ENCODE results near the gene SYCP1. TPM values are rescaled to one million over a fixed set of nuclear protein-coding genes. Genes with fewer than 3 reads are reported as not detected.

SYCP1 gene
- total and polyA plus RNA-seq, 2 experiments from 2014 or later: 0.24 to 0.66 TPM

- DNase-seq (ENCODE audit: low spot score) (no peak), ATAC-seq (no peak)
- Mint-ChIP-seq H3K36me3 (ENCODE audit: low read depth) (peaks cover 15% of the 10 kb centered on the region; the same call in 2 of the 3 replicates), H3K4me3 (no peak overlapping the region), H3K9me3 (peaks cover 30% of the 10 kb centered on the region), H3K27me3 (ENCODE audit: insufficient read depth, low read depth, poor library complexity) (no peaks in the 10 kb centered on the region), H3K27ac (no peak overlapping the region), H3K4me1 (no peaks in the 10 kb centered on the region)
- Histone ChIP-seq H3K27me3 (ENCODE audit: insufficient read depth) (no peaks in the 10 kb centered on the region), H3K27ac (ENCODE audit: low read depth) (no peak overlapping the region), H4K20me1 (replicated peaks; ENCODE audit: insufficient read depth) (no peaks in the 10 kb centered on the region), H3F3A (replicated peaks; ENCODE audit: low read depth) (no peaks in the 10 kb centered on the region), H3K4me1 (ENCODE audit: insufficient read depth) (no peaks in the 10 kb centered on the region), H2AFZ (no peak overlapping the region), H3K79me2 (replicated peaks; ENCODE audit: insufficient read depth) (no peaks in the 10 kb centered on the region), H3K9me2 (ENCODE audit: insufficient read depth) (no peaks in the 10 kb centered on the region; the same call in 1 of the 2 replicates), H3K4me2 (no peak overlapping the region), H3K4me3 (no peak overlapping the region), H3K36me3 (ENCODE audit: insufficient read depth) (peaks cover 4% of the 10 kb centered on the region; the same call in 1 of the 2 replicates)
- TF ChIP-seq ZNF114 (CRISPR knock-in tag; IDR thresholded peaks at IDR 0.05) (no peak), POLR2AphosphoS5 (IDR thresholded peaks at IDR 0.05; ENCODE audit: low read depth) (no peak), ZNF331 (CRISPR knock-in tag; IDR thresholded peaks at IDR 0.05; ENCODE audit: low read depth) (no peak), CREB1 (CRISPR knock-in tag; IDR thresholded peaks at IDR 0.05; ENCODE audit: low read depth) (no peak), NANOG (IDR thresholded peaks at IDR 0.05; ENCODE audit: borderline replicate concordance) (no peak), STAT1 (IDR thresholded peaks at IDR 0.05; ENCODE audit: unreplicated experiment) (no peak), ZNF462 (CRISPR knock-in tag; IDR thresholded peaks at IDR 0.05) (no peak), EZH2phosphoT487 (IDR thresholded peaks at IDR 0.05; ENCODE audit: unreplicated experiment) (no peak), JUNB (IDR thresholded peaks at IDR 0.05; ENCODE audit: unreplicated experiment) (no peak), EZH2 (IDR thresholded peaks at IDR 0.05; ENCODE audit: low read depth, unreplicated experiment) (no peak), ETS1 (IDR thresholded peaks at IDR 0.05) (no peak), REST (IDR thresholded peaks at IDR 0.05; ENCODE audit: unreplicated experiment) (no peak), CTCF (conservative IDR thresholded peaks at IDR 0.05; ENCODE audit: low read depth in 2 of 2) (no peak)
Measured at GRCh38 chr1:114821978-114822377, 32.7 kb upstream of the SYCP1 start.
